MCF 10A (cell line): Measurements from ENCODE around the gene TLCD1. TPM values are rescaled to one million over a fixed set of nuclear protein-coding genes. Genes with fewer than 3 reads are reported as not detected.

Source experiments
- BruUV-seq: library from RNA; stranded (reverse); fragments of 400-500 nt; replicated peaks from 2 replicates; lab custom pipeline; 2021; lab: Mats Ljungman, UMichigan
- CTCF ChIA-PET: fragments of 300-600 bp; sonication (Branson Sonifier 250); formaldehyde crosslinking; extraction: SDS; loops from one replicate; lab custom pipeline; 2021; ENCODE audit warnings: antibody characterized with exemption, inconsistent platforms; lab: Yijun Ruan, JAX
- POLR2A ChIA-PET: fragments of 300-600, 350-650 bp; sonication (Branson Sonifier 250); formaldehyde crosslinking; extraction: SDS; loops from one replicate; lab custom pipeline; 2020; ENCODE audit warnings: antibody characterized with exemption, inconsistent platforms; lab: Yijun Ruan, JAX
- DNase-seq: peaks from one replicate; pipeline ENCODE4 v3.0.0-alpha.2; 2018; ENCODE audit not compliant: unreplicated experiment
- H3K27ac Mint-ChIP-seq: one replicate; pipeline ENCODE4 v1.8.0; 2022; ENCODE audit warnings: mild to moderate bottlenecking, low read depth, mixed read lengths; ENCODE audit not compliant: unreplicated experiment
- H3K27me3 Mint-ChIP-seq: one replicate; pipeline ENCODE4 v1.8.0; 2022; ENCODE audit warnings: mixed read lengths; ENCODE audit not compliant: insufficient read depth, unreplicated experiment
- H3K36me3 Mint-ChIP-seq: one replicate; pipeline ENCODE4 v1.8.0; 2022; ENCODE audit warnings: mild to moderate bottlenecking, moderate library complexity, mixed read lengths; ENCODE audit not compliant: insufficient read depth, unreplicated experiment
- H3K4me1 Mint-ChIP-seq: one replicate; pipeline ENCODE4 v1.8.0; 2022; ENCODE audit warnings: mixed read lengths; ENCODE audit not compliant: insufficient read depth, unreplicated experiment
- H3K4me3 Mint-ChIP-seq: one replicate; pipeline ENCODE4 v1.8.0; 2022; ENCODE audit warnings: mild to moderate bottlenecking, moderate library complexity, mixed read lengths; ENCODE audit not compliant: unreplicated experiment
- H3K9me3 Mint-ChIP-seq: one replicate; pipeline ENCODE4 v1.8.0; 2022; ENCODE audit warnings: mixed read lengths; ENCODE audit not compliant: unreplicated experiment
- intact Hi-C: fragments of 100-400 bp; cut with micrococcal nuclease; formaldehyde crosslinking; loops from 2 replicates; pipeline ENCODE4 v1.14.1; 2022
- total RNA-seq: library from RNA; stranded (reverse); gene quantifications from 2 replicates; pipeline ENCODE4 v1.2.3, GENCODE V29; 2022
- TF ChIP-seq, protein P1 (sequence below): fragments of 200-600 bp; IDR thresholded peaks from one replicate; pipeline ENCODE4 v1.8.0; 2022; ENCODE audit warnings: antibody characterized with exemption, mild to moderate bottlenecking; ENCODE audit not compliant: unreplicated experiment

TLCD1 gene
- total RNA-seq, 1 experiment from 2014 or later: 18.7 TPM

DNA sequence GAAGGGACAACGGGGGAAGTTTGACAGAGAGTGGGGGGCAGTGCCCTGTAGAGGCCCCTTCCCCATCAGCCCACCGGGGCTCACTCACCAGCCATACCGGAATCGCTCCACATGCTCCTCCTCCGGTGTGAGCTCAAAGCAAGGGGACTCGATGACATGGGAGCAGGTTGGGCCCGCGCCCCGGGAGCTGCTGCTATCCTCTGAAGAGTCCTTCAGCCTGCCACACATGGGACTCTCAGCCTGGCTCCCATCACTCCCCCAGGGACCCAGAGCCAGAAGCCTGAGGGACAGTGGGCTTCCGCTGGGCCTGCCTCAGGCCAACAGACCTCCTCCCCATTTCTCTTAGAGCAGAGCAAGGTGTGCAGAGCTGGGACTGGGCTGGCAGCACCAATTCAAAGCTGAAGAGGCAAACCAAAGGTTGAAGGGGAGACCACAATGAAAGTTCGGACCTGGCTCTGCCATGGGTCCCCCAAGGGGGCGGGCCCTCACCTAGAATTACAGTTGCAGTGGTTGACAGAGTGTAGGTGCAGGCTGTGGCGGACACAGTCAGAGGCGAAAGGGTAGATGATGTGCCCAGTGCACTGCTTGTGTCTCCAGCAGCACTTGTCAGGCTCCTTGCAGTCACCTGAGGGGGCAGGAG lies 21.7 kb downstream of the TLCD1 start:
- Mint-ChIP-seq H3K9me3 (no peaks in the 10 kb centered on the region), H3K27me3 (no peaks in the 10 kb centered on the region), H3K4me3 (no peak overlapping the region), H3K36me3 (peaks cover 39% of the 10 kb centered on the region), H3K27ac (no peak overlapping the region), H3K4me1 (no peaks in the 10 kb centered on the region)
- ChIA-PET POLR2A (interaction anchor here (0.6 to 1.2 kb wide), 3 partner anchors 9 to 754 kb away, joined by 3 read pairs; partner anchors contain the start of gene RPL23A), CTCF (interaction anchor here (1.2 kb wide), 1 partner anchor 12 kb away, joined by 3 read pairs; no protein-coding TSS in a partner anchor)
- DNase-seq: no peak
- TF ChIP-seq, protein P1, sequence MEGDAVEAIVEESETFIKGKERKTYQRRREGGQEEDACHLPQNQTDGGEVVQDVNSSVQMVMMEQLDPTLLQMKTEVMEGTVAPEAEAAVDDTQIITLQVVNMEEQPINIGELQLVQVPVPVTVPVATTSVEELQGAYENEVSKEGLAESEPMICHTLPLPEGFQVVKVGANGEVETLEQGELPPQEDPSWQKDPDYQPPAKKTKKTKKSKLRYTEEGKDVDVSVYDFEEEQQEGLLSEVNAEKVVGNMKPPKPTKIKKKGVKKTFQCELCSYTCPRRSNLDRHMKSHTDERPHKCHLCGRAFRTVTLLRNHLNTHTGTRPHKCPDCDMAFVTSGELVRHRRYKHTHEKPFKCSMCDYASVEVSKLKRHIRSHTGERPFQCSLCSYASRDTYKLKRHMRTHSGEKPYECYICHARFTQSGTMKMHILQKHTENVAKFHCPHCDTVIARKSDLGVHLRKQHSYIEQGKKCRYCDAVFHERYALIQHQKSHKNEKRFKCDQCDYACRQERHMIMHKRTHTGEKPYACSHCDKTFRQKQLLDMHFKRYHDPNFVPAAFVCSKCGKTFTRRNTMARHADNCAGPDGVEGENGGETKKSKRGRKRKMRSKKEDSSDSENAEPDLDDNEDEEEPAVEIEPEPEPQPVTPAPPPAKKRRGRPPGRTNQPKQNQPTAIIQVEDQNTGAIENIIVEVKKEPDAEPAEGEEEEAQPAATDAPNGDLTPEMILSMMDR: no peak
- BruUV-seq: no TSS peak
- intact Hi-C loops: no loop called here

DNA sequence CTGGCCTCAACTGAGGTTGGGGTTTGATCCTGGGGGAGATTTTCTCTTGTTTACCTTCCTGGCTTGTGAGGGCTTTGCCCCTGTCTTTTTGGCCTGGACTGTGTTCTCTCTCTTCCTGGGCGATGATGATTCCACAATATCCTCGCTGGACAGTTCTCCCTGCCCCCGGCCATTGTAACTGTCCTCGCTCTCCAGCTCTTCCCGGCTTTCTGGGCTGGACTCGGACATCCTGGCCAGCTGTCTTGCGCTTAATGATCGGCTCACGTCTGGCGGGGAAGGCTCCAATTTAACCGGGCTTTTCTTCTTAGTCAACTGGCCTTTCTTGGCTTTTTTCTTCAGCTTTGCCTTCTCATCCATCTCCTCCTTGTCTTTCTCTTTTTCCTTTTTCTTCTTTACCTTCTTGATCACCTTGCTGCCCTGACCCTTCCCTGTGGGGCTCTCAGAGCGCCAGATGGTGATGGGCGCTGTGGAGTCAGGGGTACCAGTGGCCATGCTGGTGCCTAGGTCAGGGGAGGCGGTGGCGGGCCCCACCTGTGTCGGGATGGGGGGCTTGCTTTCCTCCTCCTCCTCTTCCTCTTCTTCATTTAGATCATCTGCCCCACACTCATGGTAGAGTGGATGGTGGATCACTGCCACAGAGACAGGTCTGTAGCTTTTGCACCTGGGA lies 22.3 kb downstream of the TLCD1 start:
- Mint-ChIP-seq H3K4me3 (no peak overlapping the region), H3K27me3 (no peaks in the 10 kb centered on the region), H3K27ac (no peak overlapping the region), H3K36me3 (peaks cover 45% of the 10 kb centered on the region), H3K9me3 (no peaks in the 10 kb centered on the region), H3K4me1 (no peaks in the 10 kb centered on the region)
- TF ChIP-seq, protein P1: no peak
- BruUV-seq: no TSS peak
- POLR2A ChIA-PET: interaction anchor here (0.6 to 1.6 kb wide), 4 partner anchors 9 to 755 kb away, joined by 3 to 6 read pairs (median 3); partner anchors contain the start of genes BLTP2 and RPL23A
- no peak for DNase-seq
- intact Hi-C loops: no loop called here
- CTCF ChIA-PET: no interaction called here

DNA sequence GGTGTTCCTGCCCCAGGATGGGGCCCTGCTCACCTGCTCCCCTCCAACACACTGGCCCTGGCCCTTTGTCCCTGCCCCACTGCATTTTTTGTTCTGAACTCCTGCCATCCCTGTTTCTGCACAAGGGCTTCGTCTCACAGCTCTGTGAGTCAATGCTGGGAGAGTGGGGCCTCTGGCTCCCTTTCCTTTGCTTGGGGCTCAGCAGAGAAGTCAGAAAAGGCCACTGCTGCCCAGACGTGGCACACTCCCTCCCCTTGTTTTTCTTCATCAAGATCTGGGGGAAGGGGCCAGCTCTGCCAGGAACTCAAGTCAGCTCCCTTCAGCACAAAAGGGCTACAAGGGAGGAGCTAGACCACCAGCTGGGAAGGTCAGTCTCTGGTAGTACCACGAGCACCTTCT lies 23.3 kb downstream of the TLCD1 start:
- ChIA-PET POLR2A (interaction anchor here (0.9 to 1.7 kb wide), 4 partner anchors 9 to 57 kb away, joined by 3 to 7 read pairs (median 6); partner anchors contain the start of genes BLTP2 and RPL23A), CTCF (no interaction called here)
- Mint-ChIP-seq H3K27ac (no peak overlapping the region), H3K4me1 (no peaks in the 10 kb centered on the region), H3K4me3 (no peak overlapping the region), H3K27me3 (no peaks in the 10 kb centered on the region), H3K36me3 (peaks cover 50% of the 10 kb centered on the region), H3K9me3 (no peaks in the 10 kb centered on the region)
- DNase-seq: no peak
- TF ChIP-seq, protein P1: no peak
- BruUV-seq: no TSS peak
- intact Hi-C loops: no loop called here

DNA sequence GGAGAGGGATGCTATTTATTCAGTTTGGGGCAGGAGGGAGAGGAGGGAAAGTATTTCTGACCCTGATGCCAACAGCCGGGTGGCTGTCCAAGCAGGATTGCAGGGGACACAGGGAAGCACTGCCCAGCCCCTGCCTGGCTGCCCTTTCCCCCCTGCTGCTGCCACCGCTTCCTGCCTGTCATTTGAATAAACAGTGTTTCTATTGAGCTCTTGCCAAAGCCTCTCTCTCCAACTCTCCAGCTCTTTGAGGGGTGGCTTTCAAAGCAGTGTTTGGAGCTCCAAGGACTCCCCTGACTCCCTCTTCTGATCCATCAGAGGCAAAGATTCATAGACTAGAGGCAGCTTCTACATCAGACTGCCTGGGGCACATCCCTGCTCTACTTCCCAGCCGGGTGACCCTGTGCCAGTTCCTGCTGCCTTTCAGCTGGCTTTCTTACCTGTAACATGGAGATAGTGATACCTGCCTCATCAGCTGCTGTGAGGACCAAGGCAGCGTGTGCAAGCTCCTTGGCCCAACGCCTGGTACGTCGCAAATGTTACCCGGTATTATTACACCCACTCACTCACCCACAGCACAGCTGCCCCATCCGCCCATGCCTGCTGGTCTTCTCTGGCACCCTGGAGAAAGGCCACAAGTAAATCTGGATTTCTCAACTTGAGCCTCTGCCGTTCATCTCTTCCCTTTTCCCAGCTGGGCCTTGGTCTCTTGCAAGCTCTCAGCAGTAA lies 23.8 kb downstream of the TLCD1 start:
- H3K27me3 Mint-ChIP-seq: no peaks in the 10 kb centered on the region
- DNase-seq: no peak
- TF ChIP-seq, protein P1: no peak
- H3K36me3 Mint-ChIP-seq: peaks cover 56% of the 10 kb centered on the region
- H3K4me3 Mint-ChIP-seq: no peak overlapping the region
- ChIA-PET CTCF (no interaction called here), POLR2A (interaction anchor here (0.9 to 1.7 kb wide), 4 partner anchors 8 to 57 kb away, joined by 3 to 7 read pairs (median 6); partner anchors contain the start of genes BLTP2 and RPL23A)
- no peaks in the 10 kb centered on the region for H3K9me3 Mint-ChIP-seq
- intact Hi-C loops: no loop called here
- no peaks in the 10 kb centered on the region for H3K4me1 Mint-ChIP-seq
- H3K27ac Mint-ChIP-seq: no peak overlapping the region
- BruUV-seq: no TSS peak
